GM18951 (cell line): ENCODE measurements around the gene PDE4DIP.
"Not testable (repeated sequence)": the region's sequence is repeated elsewhere in the genome, so short reads cannot be mapped to it uniquely, and the experiment has no call there.

Experiments
- in situ Hi-C: fragments of 300-500 bp; cut with MboI; formaldehyde crosslinking; loops from one replicate; pipeline ENCODE4 v1.12.0; 2022; ENCODE audit warnings: low sequenced_read_pairs, mixed read lengths, inconsistent platforms; ENCODE audit not compliant: unreplicated experiment

The PDE4DIP gene

GRCh38 chr1:149018577-149018976 lies 174.3 kb downstream of the PDE4DIP start:
- in situ Hi-C loops = not testable (repeated sequence)

DNA sequence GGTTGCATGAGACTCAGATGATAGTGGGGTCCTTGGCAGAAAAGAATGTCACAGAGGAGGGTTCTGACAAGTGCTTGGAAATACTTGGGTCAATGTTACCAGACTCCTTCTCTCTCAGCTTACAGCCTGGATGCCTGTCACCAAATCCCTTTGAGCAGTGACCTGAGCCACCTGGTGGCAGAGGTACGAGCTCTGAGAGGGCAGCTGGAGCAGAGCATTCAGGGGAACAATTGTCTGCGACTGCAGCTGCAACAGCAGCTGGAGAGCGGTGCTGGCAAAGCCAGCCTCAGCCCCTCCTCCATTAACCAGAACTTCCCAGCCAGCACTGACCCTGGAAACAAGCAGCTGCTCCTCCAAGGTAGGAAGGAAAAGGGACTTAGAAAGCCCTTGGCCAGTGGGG lies 180.1 kb downstream of the PDE4DIP start:
- in situ Hi-C loops = not testable (repeated sequence)

DNA sequence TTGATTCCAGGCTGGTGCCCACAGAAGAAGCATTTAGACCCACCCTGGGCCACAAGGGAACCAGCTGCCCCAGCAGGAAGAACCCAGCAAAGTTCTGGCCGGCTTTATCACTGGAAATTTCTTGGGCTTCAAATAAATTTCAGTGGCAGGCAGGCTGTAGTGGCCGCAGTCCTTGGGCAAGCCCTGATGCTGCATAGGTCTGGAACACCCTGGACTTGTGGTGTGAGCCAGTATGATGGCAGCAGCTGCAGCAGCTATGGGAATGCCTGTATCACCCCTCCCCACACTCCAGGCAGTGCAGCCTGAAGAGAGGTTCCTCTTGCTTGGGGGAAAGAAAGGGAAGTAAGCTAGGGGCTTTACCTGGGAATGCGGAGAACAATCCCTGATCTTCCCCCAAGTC lies 189.7 kb downstream of the PDE4DIP start:
- in situ Hi-C loops = not testable (repeated sequence)

GRCh38 chr1:149043056-149043455 lies 198.8 kb downstream of the PDE4DIP start:
- in situ Hi-C loops = not testable (repeated sequence)

DNA sequence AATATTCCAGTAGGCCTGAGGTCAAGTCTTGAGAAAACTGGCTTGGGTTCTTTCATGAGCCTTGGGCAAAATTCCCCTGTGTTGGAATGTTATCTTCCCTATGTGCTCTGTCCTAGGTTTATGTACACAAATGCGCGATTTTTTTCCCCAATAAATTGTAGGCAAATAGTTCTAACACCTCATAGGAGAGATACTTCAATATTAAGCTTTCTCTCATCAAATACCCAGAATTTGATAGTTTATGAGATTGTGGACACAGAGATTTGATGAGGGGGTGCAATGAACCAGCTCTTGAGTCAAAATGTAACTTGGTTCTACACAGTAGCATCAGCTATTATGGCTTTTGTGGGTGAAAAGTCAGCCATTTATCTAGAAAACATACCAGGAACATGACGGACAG lies 220.4 kb downstream of the PDE4DIP start:
- in situ Hi-C loops = not testable (repeated sequence)

DNA sequence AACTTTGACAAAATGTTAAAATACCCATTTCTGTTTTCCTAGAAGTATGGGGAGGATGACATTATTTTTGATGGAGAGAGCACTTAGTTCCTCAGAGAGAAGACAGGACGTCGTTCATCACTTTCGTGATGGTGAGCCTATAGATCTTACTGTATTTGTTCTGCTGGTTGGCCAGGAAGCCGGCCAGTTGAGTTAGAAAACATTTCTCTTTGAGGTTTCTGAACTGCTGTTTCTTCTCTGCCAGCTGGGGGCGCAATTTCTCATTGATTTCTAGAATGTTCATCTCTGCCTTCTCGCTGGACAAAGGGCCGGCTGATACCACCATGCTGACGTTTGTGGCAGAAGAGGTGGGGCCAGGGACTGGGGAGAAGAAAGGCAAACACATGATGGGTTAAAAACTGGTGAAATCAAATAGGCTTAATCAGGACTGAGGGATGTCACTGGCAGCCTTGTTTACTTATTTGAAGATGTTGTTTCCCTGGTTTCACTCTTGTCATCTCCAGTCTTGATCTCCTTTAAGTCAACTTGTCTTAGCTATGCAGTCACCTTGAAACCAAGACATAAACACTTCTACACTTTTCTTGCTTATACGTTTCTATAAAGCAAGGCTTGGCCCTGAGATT lies 231.4 kb downstream of the PDE4DIP start:
- in situ Hi-C loops = not testable (repeated sequence)
